ENCODE measurements around the gene KIFC3.

- TF ChIP-seq, protein P1, sequence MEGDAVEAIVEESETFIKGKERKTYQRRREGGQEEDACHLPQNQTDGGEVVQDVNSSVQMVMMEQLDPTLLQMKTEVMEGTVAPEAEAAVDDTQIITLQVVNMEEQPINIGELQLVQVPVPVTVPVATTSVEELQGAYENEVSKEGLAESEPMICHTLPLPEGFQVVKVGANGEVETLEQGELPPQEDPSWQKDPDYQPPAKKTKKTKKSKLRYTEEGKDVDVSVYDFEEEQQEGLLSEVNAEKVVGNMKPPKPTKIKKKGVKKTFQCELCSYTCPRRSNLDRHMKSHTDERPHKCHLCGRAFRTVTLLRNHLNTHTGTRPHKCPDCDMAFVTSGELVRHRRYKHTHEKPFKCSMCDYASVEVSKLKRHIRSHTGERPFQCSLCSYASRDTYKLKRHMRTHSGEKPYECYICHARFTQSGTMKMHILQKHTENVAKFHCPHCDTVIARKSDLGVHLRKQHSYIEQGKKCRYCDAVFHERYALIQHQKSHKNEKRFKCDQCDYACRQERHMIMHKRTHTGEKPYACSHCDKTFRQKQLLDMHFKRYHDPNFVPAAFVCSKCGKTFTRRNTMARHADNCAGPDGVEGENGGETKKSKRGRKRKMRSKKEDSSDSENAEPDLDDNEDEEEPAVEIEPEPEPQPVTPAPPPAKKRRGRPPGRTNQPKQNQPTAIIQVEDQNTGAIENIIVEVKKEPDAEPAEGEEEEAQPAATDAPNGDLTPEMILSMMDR (IDR thresholded peaks at IDR 0.05) = no peak
- TF ChIP-seq POLR2A (IDR thresholded peaks at IDR 0.05) = no peak
These were observed 19.8 kb upstream of the KIFC3 start for GRCh38 chr16:57822018-57822553.
